Measurements from ENCODE around the gene HLA-DMB. TPM values are rescaled to one million over a fixed set of nuclear protein-coding genes. Genes with fewer than 3 reads are reported as not detected.
A peak's percentile ranks its signal among the peaks of the same experiment; 100 is the strongest.

The HLA-DMB gene
- total and polyA plus RNA-seq, 12 donors = 2.7 to 79.8 (median 7.3) TPM

DNA sequence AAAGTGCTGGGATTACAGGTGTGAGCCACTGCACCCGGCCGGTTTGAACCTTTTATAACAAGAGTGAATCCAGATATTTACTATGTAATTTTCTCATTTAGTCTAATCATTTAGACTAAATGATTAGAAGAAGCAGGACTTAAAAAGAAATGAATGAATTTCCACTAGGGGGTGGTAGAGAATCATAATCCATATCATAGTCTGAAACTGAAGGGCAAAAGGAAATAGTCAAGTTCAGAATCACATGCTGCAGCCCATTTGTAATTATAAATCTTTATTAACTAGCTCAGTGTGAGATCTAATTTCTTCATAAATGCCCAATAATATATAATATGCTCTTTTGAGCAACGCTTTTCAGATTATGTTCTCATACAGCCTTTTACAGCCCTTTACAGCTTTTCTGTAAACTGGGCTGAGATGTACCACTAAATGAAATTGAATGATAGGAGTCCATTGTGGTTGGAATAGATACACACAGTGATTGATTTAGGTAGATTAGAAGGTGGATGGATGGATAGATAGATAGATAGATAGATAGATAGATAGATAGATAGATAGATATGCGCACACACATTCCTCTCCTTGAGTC lies 55.0 kb downstream of the HLA-DMB start:
- DNase-seq (no peak), ATAC-seq (peak in 6 of 8 donors; percentile 31 to 76 (median 66))
- peak; percentile 50 to 81 (median 68) for TF ChIP-seq CTCF (IDR thresholded peaks at IDR 0.05)
- no peak overlapping the region for H3K27ac ChIP-seq
- no peak overlapping the region for H3K4me3 ChIP-seq
- no peaks in the 10 kb centered on the region for H3K27me3 ChIP-seq
- no peaks in the 10 kb centered on the region for H3K9me3 ChIP-seq
- peaks cover 0 to 27% (median 0%) of the 10 kb centered on the region in 9 donors for H3K4me1 ChIP-seq
- no peaks in the 10 kb centered on the region for H3K36me3 ChIP-seq
- intact Hi-C loops (cut with DNase I) = loop anchor here in 9 of 10 donors (1.0 to 10.0 kb wide), 11 partner anchors 47 to 207 kb away; partner anchors contain the start of genes BRD2 (in 1 of the 9) and HLA-DMA (in 1 of the 9)
- 47 to 56% methylated on average over 4 of the region's 4 CpGs for WGBS, 2 donors

Other genes with a start within 250 kb of the HLA-DMB start
- gene HLA-DQA2, start 199.6 kb downstream of the HLA-DMB start, total RNA-seq = 10 to 100 TPM in 1 of 10 donors, 1 to 10 TPM in 4, under 1 TPM in 4, not detected in 1; 0.18 to 28.1 (median 1.9) TPM
- not detected for gene HLA-DQA2, start 199.6 kb downstream of the HLA-DMB start, polyA plus RNA-seq
- gene HLA-DQB2, start 177.5 kb downstream of the HLA-DMB start, total RNA-seq = 10 to 100 TPM in 1 of 10 donors, 1 to 10 TPM in 3, under 1 TPM in 4, not detected in 2; 0.30 to 14.6 (median 0.92) TPM
- gene HLA-DQB2, start 177.5 kb downstream of the HLA-DMB start, polyA plus RNA-seq = not detected
- 1 to 10 TPM in 1 of 10 donors, under 1 TPM in 7, not detected in 2; 0.21 to 2.1 (median 0.48) TPM for gene HLA-DOB, start 124.0 kb downstream of the HLA-DMB start, total RNA-seq
- gene HLA-DOB, start 124.0 kb downstream of the HLA-DMB start, polyA plus RNA-seq = 1 to 10 TPM in 1 of 2 donors, under 1 TPM in 1; 0.36 to 1.1 TPM
- gene TAP2, start 102.3 kb downstream of the HLA-DMB start, total RNA-seq = 10 to 100 TPM in 7 of 10 donors, 1 to 10 TPM in 3; 8.8 to 92.1 (median 13.8) TPM
- gene TAP2, start 102.3 kb downstream of the HLA-DMB start, polyA plus RNA-seq = 10 to 100 TPM; 12.8 to 13.8 TPM
- gene PSMB8, start 97.0 kb downstream of the HLA-DMB start, total RNA-seq = 100 to 1,000 TPM in 1 of 10 donors, 10 to 100 TPM in 7, 1 to 10 TPM in 2; 8.5 to 127 (median 11.7) TPM
- gene PSMB8, start 97.0 kb downstream of the HLA-DMB start, polyA plus RNA-seq = 10 to 100 TPM; 40.2 to 42.9 TPM
- gene TAP1, start 87.3 kb downstream of the HLA-DMB start, total RNA-seq = 100 to 1,000 TPM in 1 of 10 donors, 10 to 100 TPM in 9; 12.8 to 213 (median 15.4) TPM
- gene TAP1, start 87.3 kb downstream of the HLA-DMB start, polyA plus RNA-seq = 10 to 100 TPM; 35.4 to 38.3 TPM
- 100 to 1,000 TPM in 1 of 10 donors, 10 to 100 TPM in 8, 1 to 10 TPM in 1; 10.0 to 198 (median 14.3) TPM for gene PSMB9, start 86.8 kb downstream of the HLA-DMB start, total RNA-seq
- gene PSMB9, start 86.8 kb downstream of the HLA-DMB start, polyA plus RNA-seq = 10 to 100 TPM; 23.4 to 33.4 TPM
- 100 to 1,000 TPM in 1 of 10 donors, 10 to 100 TPM in 8, 1 to 10 TPM in 1; 7.8 to 106 (median 14.5) TPM for gene HLA-DMA, start 12.1 kb upstream of the HLA-DMB start, total RNA-seq
- gene HLA-DMA, start 12.1 kb upstream of the HLA-DMB start, polyA plus RNA-seq = 10 to 100 TPM; 11.8 to 47.6 TPM
- 10 to 100 TPM; 64.9 to 97.0 (median 74.9) TPM for gene BRD2, start 27.6 kb upstream of the HLA-DMB start, total RNA-seq
- gene BRD2, start 27.6 kb upstream of the HLA-DMB start, polyA plus RNA-seq = 10 to 100 TPM; 49.3 to 87.2 TPM
- gene HLA-DOA, start 68.6 kb upstream of the HLA-DMB start, total RNA-seq = 10 to 100 TPM in 1 of 10 donors, 1 to 10 TPM in 8, under 1 TPM in 1; 0.75 to 22.8 (median 2.0) TPM
- gene HLA-DOA, start 68.6 kb upstream of the HLA-DMB start, polyA plus RNA-seq = 1 to 10 TPM in 1 of 2 donors, under 1 TPM in 1; 0.65 to 2.1 TPM
- 100 to 1,000 TPM in 1 of 10 donors, 10 to 100 TPM in 9; 17.8 to 328 (median 53.6) TPM for gene HLA-DPA1, start 132.6 kb upstream of the HLA-DMB start, total RNA-seq
- gene HLA-DPA1, start 132.6 kb upstream of the HLA-DMB start, polyA plus RNA-seq = 10 to 100 TPM; 18.2 to 24.3 TPM
- 100 to 1,000 TPM in 1 of 10 donors, 10 to 100 TPM in 9; 19.2 to 264 (median 34.8) TPM for gene HLA-DPB1, start 135.0 kb upstream of the HLA-DMB start, total RNA-seq
- 10 to 100 TPM; 18.7 to 48.2 TPM for gene HLA-DPB1, start 135.0 kb upstream of the HLA-DMB start, polyA plus RNA-seq